Measurements from ENCODE around the gene SLC9A9. TPM values are rescaled to one million over a fixed set of nuclear protein-coding genes. Genes with fewer than 3 reads are reported as not detected.

SLC9A9 gene
- total RNA-seq, 1 experiment from 2014 or later = 1.5 TPM

- CTCF ChIA-PET = no interaction called here
- Mint-ChIP-seq H3K27me3 (ENCODE audit: unreplicated experiment) (no peaks in the 10 kb centered on the region), H3K36me3 (ENCODE audit: insufficient read depth, unreplicated experiment) (no peaks in the 10 kb centered on the region)
Measured at GRCh38 chr3:143387425-143387824, 460.8 kb downstream of the SLC9A9 start.

GRCh38 chr3:143384076-143384475, 464.2 kb downstream of the SLC9A9 start:
- CTCF ChIA-PET = interaction anchor here (0.8 kb wide), 1 partner anchor 11 kb away, joined by 3 read pairs; no protein-coding TSS in a partner anchor
- no peaks in the 10 kb centered on the region for H3K4me1 Mint-ChIP-seq (ENCODE audit: low read depth, unreplicated experiment)
- no peak overlapping the region for H3K27ac Mint-ChIP-seq (ENCODE audit: unreplicated experiment)
- H3K4me3 Mint-ChIP-seq (ENCODE audit: low read depth, unreplicated experiment) = no peak overlapping the region
- intact Hi-C loops (cut with micrococcal nuclease; ENCODE audit: unreplicated experiment) = no loop called here
- no peak for DNase-seq
- peaks cover 6% of the 10 kb centered on the region for H3K9me3 Mint-ChIP-seq (ENCODE audit: low read depth, unreplicated experiment)
- H3K36me3 Mint-ChIP-seq (ENCODE audit: insufficient read depth, unreplicated experiment) = no peaks in the 10 kb centered on the region
- no TSS peak for BruUV-seq (replicated peaks)
- TF ChIP-seq CTCF (IDR thresholded peaks at IDR 0.05; ENCODE audit: unreplicated experiment) = no peak
- no peaks in the 10 kb centered on the region for H3K27me3 Mint-ChIP-seq (ENCODE audit: unreplicated experiment)

More at GRCh38 chr3:143387425-143387824, 460.8 kb downstream of the SLC9A9 start:
- intact Hi-C loops (cut with micrococcal nuclease; ENCODE audit: unreplicated experiment) = no loop called here
- H3K9me3 Mint-ChIP-seq (ENCODE audit: low read depth, unreplicated experiment) = peaks cover 3% of the 10 kb centered on the region
- no peak for TF ChIP-seq CTCF (IDR thresholded peaks at IDR 0.05; ENCODE audit: unreplicated experiment)
- H3K4me3 Mint-ChIP-seq (ENCODE audit: low read depth, unreplicated experiment) = no peak overlapping the region
- no peak for DNase-seq
- no peak overlapping the region for H3K27ac Mint-ChIP-seq (ENCODE audit: unreplicated experiment)
- no peaks in the 10 kb centered on the region for H3K4me1 Mint-ChIP-seq (ENCODE audit: low read depth, unreplicated experiment)
- BruUV-seq (replicated peaks) = no TSS peak

- no peak for DNase-seq
- Mint-ChIP-seq H3K9me3 (ENCODE audit: low read depth, unreplicated experiment) (peaks cover 6% of the 10 kb centered on the region), H3K27ac (ENCODE audit: unreplicated experiment) (no peak overlapping the region), H3K4me3 (ENCODE audit: low read depth, unreplicated experiment) (no peak overlapping the region), H3K4me1 (ENCODE audit: low read depth, unreplicated experiment) (no peaks in the 10 kb centered on the region), H3K36me3 (ENCODE audit: insufficient read depth, unreplicated experiment) (no peaks in the 10 kb centered on the region), H3K27me3 (ENCODE audit: unreplicated experiment) (no peaks in the 10 kb centered on the region)
- no TSS peak for BruUV-seq (replicated peaks)
- TF ChIP-seq CTCF (IDR thresholded peaks at IDR 0.05; ENCODE audit: unreplicated experiment) = no peak
- intact Hi-C loops (cut with micrococcal nuclease; ENCODE audit: unreplicated experiment) = no loop called here
- CTCF ChIA-PET = interaction anchor here (0.8 kb wide), 1 partner anchor 10 kb away, joined by 3 read pairs; no protein-coding TSS in a partner anchor
Measured at GRCh38 chr3:143383421-143383820, 464.8 kb downstream of the SLC9A9 start.

GRCh38 chr3:143382816-143383215, 465.5 kb downstream of the SLC9A9 start:
- H3K36me3 Mint-ChIP-seq (ENCODE audit: insufficient read depth, unreplicated experiment) = no peaks in the 10 kb centered on the region
- no TSS peak for BruUV-seq (replicated peaks)
- no peak for DNase-seq
- no peak overlapping the region for H3K4me3 Mint-ChIP-seq (ENCODE audit: low read depth, unreplicated experiment)
- TF ChIP-seq CTCF (IDR thresholded peaks at IDR 0.05; ENCODE audit: unreplicated experiment) = no peak
- no peaks in the 10 kb centered on the region for H3K27me3 Mint-ChIP-seq (ENCODE audit: unreplicated experiment)
- H3K27ac Mint-ChIP-seq (ENCODE audit: unreplicated experiment) = no peak overlapping the region
- H3K9me3 Mint-ChIP-seq (ENCODE audit: low read depth, unreplicated experiment) = peaks cover 6% of the 10 kb centered on the region
- intact Hi-C loops (cut with micrococcal nuclease; ENCODE audit: unreplicated experiment) = no loop called here
- no peaks in the 10 kb centered on the region for H3K4me1 Mint-ChIP-seq (ENCODE audit: low read depth, unreplicated experiment)
- CTCF ChIA-PET = interaction anchor here (0.6 to 1.7 kb wide), 2 partner anchors 14 to 245 kb away, joined by 4 to 5 read pairs; no protein-coding TSS in a partner anchor

Measured in Calu3 (cell line).